Colonic mucosa (tissue), 4 donors: ENCODE results near the gene SYNPO2L. TPM values are rescaled to one million over a fixed set of nuclear protein-coding genes. Genes with fewer than 3 reads are reported as not detected.

Experiments used
- DNase-seq: peaks from one replicate; pipeline ENCODE4 v3.0.0-alpha.2; 2020
- H3K27ac ChIP-seq: fragments of 200-600 bp; one replicate; pipeline ENCODE4 v1.8.0; 2021
- H3K27me3 ChIP-seq: fragments of 200-600 bp; one replicate; pipeline ENCODE4 v1.8.0; 2021
- H3K36me3 ChIP-seq: fragments of 200-600 bp; one replicate; pipeline ENCODE4 v1.8.0; 2021
- H3K4me1 ChIP-seq: fragments of 200-600 bp; one replicate; pipeline ENCODE4 v1.8.0; 2021; ENCODE audit warnings: mild to moderate bottlenecking
- H3K4me3 ChIP-seq: fragments of 200-600 bp; one replicate; pipeline ENCODE4 v1.8.0; 2021
- H3K9ac ChIP-seq, 2 donors: one replicate each; pipeline ENCODE4 v1.7.0; 2013; ENCODE audit warnings: control low read depth in 2 of 2, low read depth in 2 of 2, low read length in 2 of 2
- H3K9me3 ChIP-seq: fragments of 200-600 bp; one replicate; pipeline ENCODE4 v1.8.0; 2021
- CTCF ChIP-seq: fragments of 200-600 bp; IDR thresholded peaks from one replicate; pipeline ENCODE4 v1.8.0; 2022; ENCODE audit warnings: antibody characterized with exemption, mild to moderate bottlenecking
- intact Hi-C: fragments of 100-400 bp; cut with DNase I; formaldehyde crosslinking; loops from one replicate; pipeline ENCODE4 v1.14.1; 2022
- total RNA-seq, 2 donors: library from RNA; stranded (reverse); fragmentation: NEBNext Ultra II Directional in 1 of 2; extraction: Animal tissue kit (Norgen Biotek cat#: 25700) in 1 of 2; gene quantifications; one replicate each; pipeline ENCODE4 v1.2.1, GENCODE V29; 2021
- donor health status: healthy.
- donor health status: DM: no; HTN: no; CAD: no.
- donor health status: DM: no; HTN: no; CAD: no.

SYNPO2L gene
- total RNA-seq, 2 donors from 2014 or later = 0.05 TPM; not detected in 1

DNA sequence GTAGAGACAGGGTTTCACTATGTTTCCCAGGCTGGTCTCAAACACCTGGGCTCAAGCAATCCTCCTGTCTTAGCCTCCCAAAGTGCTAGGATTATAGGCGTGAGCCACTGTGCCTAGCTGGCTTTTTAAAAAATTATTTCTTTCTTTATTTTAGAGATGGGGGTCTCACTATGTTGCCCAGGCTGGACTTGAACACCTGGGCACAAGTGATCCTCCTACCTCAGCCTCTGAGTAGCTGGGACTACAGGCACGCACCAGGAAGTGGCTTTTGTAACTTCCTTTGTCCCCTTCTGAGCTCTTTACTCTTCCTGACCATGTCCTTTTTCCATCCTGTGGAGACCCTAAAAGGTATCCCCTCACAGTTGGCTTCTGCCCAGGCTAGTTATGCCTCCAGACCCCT lies 12.5 kb downstream of the SYNPO2L start:
- Histone ChIP-seq H3K27me3 (no peaks in the 10 kb centered on the region), H3K36me3 (no peaks in the 10 kb centered on the region), H3K4me1 (peaks cover 4% of the 10 kb centered on the region), H3K27ac (no peak overlapping the region), H3K9me3 (no peaks in the 10 kb centered on the region), H3K4me3 (no peak overlapping the region), H3K9ac (no peak overlapping the region)
- intact Hi-C loops = no loop called here
- TF ChIP-seq CTCF = no peak
- DNase-seq = no peak

DNA sequence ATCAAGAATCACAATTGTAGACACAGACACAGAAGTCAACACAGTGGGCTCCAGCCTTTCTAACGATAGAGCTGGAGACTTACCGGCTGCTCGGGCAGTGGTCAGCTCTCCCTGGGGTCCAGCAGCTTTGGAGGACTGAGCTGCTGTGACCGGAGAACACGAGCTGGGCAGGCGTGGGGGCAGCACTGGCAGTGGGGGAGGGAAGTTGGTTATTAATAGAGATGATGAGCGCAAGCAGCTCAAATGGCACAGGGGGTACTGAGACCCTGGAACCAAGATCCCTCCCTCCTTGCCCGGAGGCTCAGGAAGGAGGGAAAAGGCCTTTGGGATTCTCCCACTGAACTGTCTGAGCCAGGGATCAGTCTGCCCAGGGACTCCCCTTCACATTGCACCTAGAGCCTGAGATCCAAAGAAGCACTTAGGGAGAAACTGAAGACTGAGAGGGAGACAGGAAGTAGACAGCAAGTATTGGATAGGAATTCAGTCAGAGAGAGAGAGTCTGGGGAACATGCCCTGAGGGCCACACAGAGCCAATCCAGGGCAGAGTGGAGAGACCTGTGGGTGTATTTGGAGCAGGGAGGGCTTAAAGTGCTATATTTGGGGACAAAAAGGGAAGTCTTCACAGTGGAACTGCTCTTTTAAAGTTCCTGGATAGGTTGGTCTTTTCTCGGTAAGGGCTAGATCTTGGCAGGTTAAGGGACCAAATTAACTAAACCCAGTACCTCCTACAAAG lies 14.3 kb downstream of the SYNPO2L start, which contains the start of gene MYOZ1:
Gene MYOZ1 (minus strand): TSS at position 147 of the 733 bp plus-strand sequence. CDS start 1,457 bp downstream, outside the sequence.
- Histone ChIP-seq H3K9ac (no peak within 1 kb of the TSS), H3K4me3 (no peak within 1 kb of the TSS), H3K4me1 (no peaks in the 10 kb centered on the region), H3K9me3 (no peaks in the 10 kb centered on the region), H3K36me3 (no peaks in the 10 kb centered on the region), H3K27ac (no peak within 1 kb of the TSS), H3K27me3 (no peaks in the 10 kb centered on the region)
- TF ChIP-seq CTCF = no peak
- intact Hi-C loops = no loop called here
- no peak for DNase-seq

DNA sequence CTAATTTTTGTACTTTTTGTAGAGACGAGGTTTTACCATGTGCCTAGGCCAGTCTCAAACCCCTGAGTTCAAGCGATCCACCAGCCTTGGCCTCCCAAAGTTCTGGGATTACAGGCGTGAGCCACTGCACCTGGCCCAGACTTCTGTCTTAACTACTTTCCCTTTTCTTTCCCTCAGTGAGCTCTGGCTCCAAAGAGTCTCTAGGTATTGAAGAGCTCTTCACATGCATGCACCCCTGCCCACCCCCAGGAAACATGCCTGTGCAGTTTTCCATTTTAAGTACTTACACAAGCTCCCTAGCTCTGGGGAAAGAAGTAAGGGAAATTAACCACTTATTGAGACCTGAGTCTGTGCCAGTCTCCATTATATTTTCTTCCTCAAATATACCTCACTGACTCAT lies 16.5 kb downstream of the SYNPO2L start:
- Histone ChIP-seq H3K27ac (no peak overlapping the region), H3K9me3 (no peaks in the 10 kb centered on the region), H3K4me1 (no peaks in the 10 kb centered on the region), H3K36me3 (no peaks in the 10 kb centered on the region), H3K9ac (no peak overlapping the region), H3K4me3 (no peak overlapping the region), H3K27me3 (no peaks in the 10 kb centered on the region)
- intact Hi-C loops = no loop called here
- DNase-seq = no peak
- TF ChIP-seq CTCF = no peak

DNA sequence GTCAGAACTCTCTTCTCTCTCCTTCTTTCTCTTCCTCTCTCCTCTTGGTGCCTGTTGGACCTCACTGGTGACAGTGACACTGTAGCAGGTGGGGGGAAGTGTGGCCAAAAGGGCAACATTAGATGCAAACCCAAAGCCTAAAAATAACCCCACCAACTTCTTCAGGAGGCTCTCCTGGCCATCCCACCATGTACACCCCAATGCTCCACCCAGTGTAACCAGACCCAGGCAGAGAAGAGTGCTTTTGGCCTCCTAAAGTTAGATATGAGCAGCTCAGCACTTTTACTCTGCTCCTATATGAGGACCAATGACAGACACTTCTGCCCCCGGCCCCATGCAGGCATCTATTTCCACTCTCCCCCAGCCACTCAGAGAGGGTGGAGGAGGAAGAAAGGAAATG lies 20.0 kb downstream of the SYNPO2L start:
- DNase-seq = no peak
- Histone ChIP-seq H3K27ac (no peak overlapping the region), H3K9me3 (no peaks in the 10 kb centered on the region), H3K27me3 (no peaks in the 10 kb centered on the region), H3K36me3 (no peaks in the 10 kb centered on the region), H3K9ac (no peak overlapping the region), H3K4me1 (no peaks in the 10 kb centered on the region), H3K4me3 (no peak overlapping the region)
- TF ChIP-seq CTCF = no peak
- intact Hi-C loops = no loop called here

DNA sequence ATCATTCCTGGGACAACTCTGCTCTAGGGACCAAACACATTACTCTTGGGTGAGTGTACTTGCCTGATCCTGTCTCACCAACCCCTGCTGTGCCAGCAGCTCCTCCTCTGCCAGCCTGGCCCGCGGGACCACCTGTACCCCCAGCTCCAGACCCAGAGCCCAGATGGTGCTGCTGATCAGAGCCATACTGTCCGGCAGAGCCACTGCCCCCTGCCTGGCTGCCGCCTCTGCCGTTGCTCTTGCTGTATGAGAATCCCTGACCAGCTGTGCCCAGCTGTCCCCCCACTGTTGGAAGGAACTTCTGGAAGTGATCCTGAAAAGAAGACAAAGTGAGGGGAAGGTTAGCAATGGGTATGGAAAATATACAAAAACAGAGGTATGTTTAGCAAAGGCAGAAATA lies 21.4 kb downstream of the SYNPO2L start:
- DNase-seq = no peak
- Histone ChIP-seq H3K9ac (no peak overlapping the region), H3K27ac (no peak overlapping the region), H3K9me3 (no peaks in the 10 kb centered on the region), H3K4me3 (no peak overlapping the region), H3K4me1 (no peaks in the 10 kb centered on the region), H3K36me3 (no peaks in the 10 kb centered on the region), H3K27me3 (no peaks in the 10 kb centered on the region)
- no peak for TF ChIP-seq CTCF
- intact Hi-C loops = no loop called here
